MM.1S (cell line): ENCODE measurements around the gene FANCL.

Experiments
- DNase-seq: peaks from one replicate; pipeline ENCODE4 v3.0.0-alpha.2; 2015
- H2AFZ ChIP-seq: fragments of 300-600 bp; sonication (generic); 2 replicates; pipeline ENCODE4 v1.6.0; 2016; ENCODE audit warnings: antibody characterized with exemption, low read length
- H3F3A ChIP-seq: fragments of 300-600 bp; sonication (generic); 2 replicates; pipeline ENCODE4 v1.6.1; 2016; ENCODE audit warnings: mild to moderate bottlenecking, antibody characterized with exemption, low read length, moderate library complexity, mixed read lengths; ENCODE audit not compliant: insufficient read depth
- H3K27ac ChIP-seq: fragments of 300-600 bp; sonication (generic); 2 replicates; pipeline ENCODE4 v1.5.1; 2016; ENCODE audit warnings: mild to moderate bottlenecking, low read length
- H3K27me3 ChIP-seq: fragments of 300-600 bp; sonication (generic); replicated peaks from 2 replicates; pipeline ENCODE4 v1.6.0; 2016; ENCODE audit warnings: low read length; ENCODE audit not compliant: insufficient read depth
- H3K36me3 ChIP-seq: fragments of 300-600 bp; sonication (generic); replicated peaks from 2 replicates; pipeline ENCODE4 v1.6.1; 2016; ENCODE audit warnings: mild to moderate bottlenecking, low read length, mixed read lengths; ENCODE audit not compliant: insufficient read depth
- H3K4me1 ChIP-seq: fragments of 300-600 bp; sonication (generic); 2 replicates; pipeline ENCODE4 v1.6.1; 2016; ENCODE audit warnings: low read length, mixed read lengths
- H3K4me2 ChIP-seq: fragments of 300-600 bp; sonication (generic); 2 replicates; pipeline ENCODE4 v1.6.0; 2016; ENCODE audit warnings: low read depth, low read length
- H3K4me3 ChIP-seq: fragments of 300-600 bp; sonication (generic); 2 replicates; pipeline ENCODE4 v1.5.1; 2016; ENCODE audit warnings: low read length, mixed read lengths
- H3K79me2 ChIP-seq: fragments of 300-600 bp; sonication (generic); 2 replicates; pipeline ENCODE4 v1.6.1; 2016; ENCODE audit warnings: mixed run types, low read length, mixed read lengths
- H3K9ac ChIP-seq: fragments of 300-600 bp; sonication (generic); 2 replicates; pipeline ENCODE4 v1.6.1; 2016; ENCODE audit warnings: low read length, mixed read lengths
- H3K9me2 ChIP-seq: fragments of 300-600 bp; sonication (generic); replicated peaks from 2 replicates; pipeline ENCODE4 v1.6.1; 2016; ENCODE audit warnings: mild to moderate bottlenecking, low read length, mixed read lengths; ENCODE audit not compliant: insufficient read depth
- H3K9me3 ChIP-seq: fragments of 300-600 bp; sonication (generic); replicated peaks from 2 replicates; pipeline ENCODE4 v1.6.1; 2016; ENCODE audit warnings: mild to moderate bottlenecking, low read length, mixed read lengths; ENCODE audit not compliant: insufficient read depth
- H4K20me1 ChIP-seq: fragments of 300-600 bp; sonication (generic); 2 replicates; pipeline ENCODE4 v1.6.1; 2016; ENCODE audit warnings: mild to moderate bottlenecking, low read length, moderate library complexity, mixed read lengths; ENCODE audit not compliant: insufficient read depth
- EZH2 ChIP-seq: fragments of 300-600 bp; sonication (generic); optimal IDR thresholded peaks from 2 replicates; pipeline ENCODE3; 2017; ENCODE audit warnings: low read depth, mild to moderate bottlenecking, antibody characterized with exemption, low read length, mixed read lengths
- EZH2phosphoT487 ChIP-seq: fragments of 300-600 bp; sonication (generic); IDR thresholded peaks from 2 replicates; pipeline ENCODE4 v1.6.1; 2018; ENCODE audit warnings: antibody characterized with exemption, low read length
- TF ChIP-seq, protein P1 (sequence below): fragments of 300-600 bp; sonication (generic); IDR thresholded peaks from 2 replicates; pipeline ENCODE4 v1.5.1; 2016; ENCODE audit warnings: antibody characterized with exemption, low read length, mixed read lengths

Gene FANCL

DNA sequence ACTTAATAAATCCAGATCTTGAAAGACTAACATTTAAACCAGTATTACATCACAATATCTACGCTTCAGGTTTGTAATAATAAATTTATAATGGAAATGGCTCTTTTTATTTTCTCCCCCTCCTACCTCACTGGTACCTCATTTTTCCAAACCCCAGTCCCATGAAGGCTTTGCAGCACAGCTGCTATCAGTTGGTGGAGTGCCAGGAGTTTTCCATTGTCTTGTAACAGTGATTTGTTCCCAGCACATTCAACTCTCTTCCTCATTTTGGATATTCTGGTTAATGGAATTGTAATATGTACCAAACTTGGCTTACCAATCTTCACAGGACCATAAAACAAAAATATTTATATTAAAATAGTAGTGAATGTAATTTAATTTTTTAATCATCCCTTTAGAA lies 103.3 kb downstream of the FANCL start:
- H3F3A ChIP-seq, result no peaks in the 10 kb centered on the region
- TF ChIP-seq EZH2phosphoT487 (no peak), EZH2 (no peak)
- TF ChIP-seq, protein P1, sequence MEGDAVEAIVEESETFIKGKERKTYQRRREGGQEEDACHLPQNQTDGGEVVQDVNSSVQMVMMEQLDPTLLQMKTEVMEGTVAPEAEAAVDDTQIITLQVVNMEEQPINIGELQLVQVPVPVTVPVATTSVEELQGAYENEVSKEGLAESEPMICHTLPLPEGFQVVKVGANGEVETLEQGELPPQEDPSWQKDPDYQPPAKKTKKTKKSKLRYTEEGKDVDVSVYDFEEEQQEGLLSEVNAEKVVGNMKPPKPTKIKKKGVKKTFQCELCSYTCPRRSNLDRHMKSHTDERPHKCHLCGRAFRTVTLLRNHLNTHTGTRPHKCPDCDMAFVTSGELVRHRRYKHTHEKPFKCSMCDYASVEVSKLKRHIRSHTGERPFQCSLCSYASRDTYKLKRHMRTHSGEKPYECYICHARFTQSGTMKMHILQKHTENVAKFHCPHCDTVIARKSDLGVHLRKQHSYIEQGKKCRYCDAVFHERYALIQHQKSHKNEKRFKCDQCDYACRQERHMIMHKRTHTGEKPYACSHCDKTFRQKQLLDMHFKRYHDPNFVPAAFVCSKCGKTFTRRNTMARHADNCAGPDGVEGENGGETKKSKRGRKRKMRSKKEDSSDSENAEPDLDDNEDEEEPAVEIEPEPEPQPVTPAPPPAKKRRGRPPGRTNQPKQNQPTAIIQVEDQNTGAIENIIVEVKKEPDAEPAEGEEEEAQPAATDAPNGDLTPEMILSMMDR, result no peak
- H3K9ac ChIP-seq, result no peak overlapping the region
- no peak overlapping the region for H3K27ac ChIP-seq
- no peaks in the 10 kb centered on the region for H4K20me1 ChIP-seq
- DNase-seq, result no peak
- H3K36me3 ChIP-seq, result no peaks in the 10 kb centered on the region
- H3K79me2 ChIP-seq, result no peaks in the 10 kb centered on the region
- H2AFZ ChIP-seq, result no peak overlapping the region
- H3K27me3 ChIP-seq, result no peaks in the 10 kb centered on the region
- H3K4me1 ChIP-seq, result no peaks in the 10 kb centered on the region
- H3K4me2 ChIP-seq, result no peak overlapping the region
- no peak overlapping the region for H3K4me3 ChIP-seq
- no peaks in the 10 kb centered on the region for H3K9me2 ChIP-seq
- no peaks in the 10 kb centered on the region for H3K9me3 ChIP-seq

DNA sequence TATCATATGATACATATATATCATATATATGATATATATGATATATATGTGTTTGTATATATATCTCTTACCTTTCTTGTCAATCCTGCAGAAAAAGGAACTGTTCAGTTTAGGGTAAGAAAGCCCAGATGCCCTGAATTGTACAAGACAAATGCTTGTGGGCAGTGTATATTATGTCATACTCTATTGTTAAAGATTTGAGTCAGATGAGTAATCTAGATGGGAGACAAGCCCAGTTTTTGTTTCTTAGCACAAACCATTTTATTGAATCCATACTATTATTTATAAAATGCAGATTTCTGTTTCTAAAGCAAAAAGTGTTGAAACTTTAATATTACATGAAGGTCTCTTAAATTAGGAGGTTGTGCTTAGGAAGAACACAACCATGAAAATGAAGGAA lies 103.9 kb downstream of the FANCL start:
- H3K27ac ChIP-seq, result no peak overlapping the region

DNA sequence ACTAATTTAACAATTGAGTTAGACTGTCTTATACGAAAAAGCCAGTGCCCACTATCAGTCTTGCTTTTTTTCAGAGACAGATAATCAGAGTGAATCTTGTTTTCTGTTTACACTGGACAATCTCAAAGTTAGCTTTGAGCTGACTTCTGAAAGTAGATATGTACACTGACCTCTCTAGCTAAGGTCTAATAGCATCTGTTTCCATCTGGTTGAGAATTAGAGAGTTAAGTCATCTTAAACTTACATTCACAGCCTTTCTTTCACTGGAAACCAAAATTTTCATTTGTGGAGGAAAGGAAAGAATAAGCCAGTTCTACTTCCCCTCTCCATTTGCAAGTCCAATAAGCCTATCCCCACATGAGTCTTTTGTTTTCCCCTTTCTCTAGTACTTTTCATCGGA lies 105.3 kb downstream of the FANCL start:
- H3K9me2 ChIP-seq, result no peaks in the 10 kb centered on the region
- H3K79me2 ChIP-seq, result no peaks in the 10 kb centered on the region
- no peaks in the 10 kb centered on the region for H3K27me3 ChIP-seq
- no peak overlapping the region for H3K4me3 ChIP-seq
- H3K9me3 ChIP-seq, result no peaks in the 10 kb centered on the region
- H4K20me1 ChIP-seq, result no peaks in the 10 kb centered on the region
- no peak overlapping the region for H3K27ac ChIP-seq
- no peak overlapping the region for H2AFZ ChIP-seq
- no peak overlapping the region for H3K9ac ChIP-seq
- no peaks in the 10 kb centered on the region for H3F3A ChIP-seq
- no peak for DNase-seq
- no peaks in the 10 kb centered on the region for H3K36me3 ChIP-seq
- TF ChIP-seq, protein P1, result no peak
- TF ChIP-seq EZH2phosphoT487, result no peak
- H3K4me1 ChIP-seq, result no peaks in the 10 kb centered on the region
- no peak overlapping the region for H3K4me2 ChIP-seq

More for the DNA sequence above, 103.9 kb downstream of the FANCL start:
- Histone ChIP-seq H3K79me2 (no peaks in the 10 kb centered on the region), H4K20me1 (no peaks in the 10 kb centered on the region), H2AFZ (no peak overlapping the region), H3K4me3 (no peak overlapping the region), H3K9me2 (no peaks in the 10 kb centered on the region), H3K9me3 (no peaks in the 10 kb centered on the region), H3K9ac (no peak overlapping the region), H3F3A (no peaks in the 10 kb centered on the region), H3K36me3 (no peaks in the 10 kb centered on the region), H3K4me2 (no peak overlapping the region), H3K27me3 (no peaks in the 10 kb centered on the region), H3K4me1 (no peaks in the 10 kb centered on the region)
- no peak for DNase-seq
- no peak for TF ChIP-seq EZH2phosphoT487

DNA sequence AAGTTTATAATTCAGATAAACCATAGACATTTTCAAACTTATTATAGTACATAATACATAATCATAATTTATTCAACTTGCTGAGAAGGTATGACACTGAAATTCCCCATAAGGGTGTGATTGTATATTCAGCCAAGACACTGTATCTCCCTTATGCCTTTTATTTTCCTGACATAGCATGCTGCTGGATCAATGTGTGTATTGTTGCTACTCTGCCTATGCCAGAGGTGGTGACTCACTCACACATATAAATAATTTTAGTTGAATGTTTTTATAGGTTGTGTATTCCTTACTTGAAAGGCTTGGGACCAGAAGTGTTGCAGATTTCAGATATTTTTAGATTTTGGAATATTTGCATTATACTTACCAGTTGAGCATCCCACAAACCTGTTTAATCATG lies 107.7 kb downstream of the FANCL start:
- Histone ChIP-seq H3K4me2 (no peak overlapping the region), H3K36me3 (no peaks in the 10 kb centered on the region), H3K9me3 (no peaks in the 10 kb centered on the region), H3K4me1 (no peaks in the 10 kb centered on the region), H3K27ac (no peak overlapping the region), H3K9me2 (no peaks in the 10 kb centered on the region), H3K79me2 (no peaks in the 10 kb centered on the region), H4K20me1 (no peaks in the 10 kb centered on the region), H3F3A (no peaks in the 10 kb centered on the region), H3K27me3 (no peaks in the 10 kb centered on the region), H3K4me3 (no peak overlapping the region), H2AFZ (no peak overlapping the region), H3K9ac (no peak overlapping the region)
- no peak for TF ChIP-seq EZH2
- TF ChIP-seq, protein P1, result no peak
- no peak for TF ChIP-seq EZH2phosphoT487
- no peak for DNase-seq
